ENCODE data around the gene NID2. TPM values are rescaled to one million over a fixed set of nuclear protein-coding genes. Genes with fewer than 3 reads are reported as not detected.

NID2 gene
- total and polyA plus RNA-seq, 10 donors, result 0.33 to 10.8 (median 3.4) TPM

DNA sequence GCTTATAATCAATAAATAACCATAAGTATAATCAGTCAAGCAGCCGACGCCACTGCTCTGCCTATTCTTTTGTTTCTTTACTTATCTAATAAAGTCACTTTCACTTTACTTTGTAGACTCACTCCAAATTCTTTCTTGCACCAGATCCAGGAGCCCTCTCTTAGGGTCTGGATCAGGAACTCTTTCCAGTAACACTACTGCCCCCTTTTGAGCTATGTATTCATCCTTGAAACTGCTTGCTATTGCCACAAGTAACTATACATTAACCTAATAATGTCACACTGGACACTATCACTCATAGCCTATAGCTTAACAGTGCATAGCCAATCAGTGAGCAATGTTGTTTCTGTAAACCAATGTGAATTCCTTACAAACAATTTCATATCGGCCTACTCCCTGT, 2.8 kb upstream of the NID2 start:
- Histone ChIP-seq H3K27me3 (replicated peaks in 1 of 7) (peaks cover 5 to 66% (median 41%) of the 10 kb centered on the region in 7 donors), H3K4me3 (no peak overlapping the region), H3K36me3 (no peaks in the 10 kb centered on the region), H3K27ac (no peak overlapping the region), H3K9me3 (no peaks in the 10 kb centered on the region), H3K4me1 (peaks cover 20 to 34% (median 27%) of the 10 kb centered on the region in 6 donors)
- 58 to 61% (median 59%) methylated on average over 3 of the region's 3 CpGs for WGBS, 5 donors
- no peak for DNase-seq
- no peak for TF ChIP-seq POLR2A (IDR thresholded peaks at IDR 0.05)
- TF ChIP-seq, protein P1, sequence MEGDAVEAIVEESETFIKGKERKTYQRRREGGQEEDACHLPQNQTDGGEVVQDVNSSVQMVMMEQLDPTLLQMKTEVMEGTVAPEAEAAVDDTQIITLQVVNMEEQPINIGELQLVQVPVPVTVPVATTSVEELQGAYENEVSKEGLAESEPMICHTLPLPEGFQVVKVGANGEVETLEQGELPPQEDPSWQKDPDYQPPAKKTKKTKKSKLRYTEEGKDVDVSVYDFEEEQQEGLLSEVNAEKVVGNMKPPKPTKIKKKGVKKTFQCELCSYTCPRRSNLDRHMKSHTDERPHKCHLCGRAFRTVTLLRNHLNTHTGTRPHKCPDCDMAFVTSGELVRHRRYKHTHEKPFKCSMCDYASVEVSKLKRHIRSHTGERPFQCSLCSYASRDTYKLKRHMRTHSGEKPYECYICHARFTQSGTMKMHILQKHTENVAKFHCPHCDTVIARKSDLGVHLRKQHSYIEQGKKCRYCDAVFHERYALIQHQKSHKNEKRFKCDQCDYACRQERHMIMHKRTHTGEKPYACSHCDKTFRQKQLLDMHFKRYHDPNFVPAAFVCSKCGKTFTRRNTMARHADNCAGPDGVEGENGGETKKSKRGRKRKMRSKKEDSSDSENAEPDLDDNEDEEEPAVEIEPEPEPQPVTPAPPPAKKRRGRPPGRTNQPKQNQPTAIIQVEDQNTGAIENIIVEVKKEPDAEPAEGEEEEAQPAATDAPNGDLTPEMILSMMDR (IDR thresholded peaks at IDR 0.05 in 8 of 11, conservative IDR thresholded peaks at IDR 0.05 in 3 of 11), result no peak
- TF ChIP-seq POLR2AphosphoS5 (IDR thresholded peaks at IDR 0.05), result no peak
- intact Hi-C loops (cut with DNase I; ENCODE audit: low total_unique reads), result no loop called here

- H3K27ac ChIP-seq, result no peak overlapping the region
- H3K27me3 ChIP-seq (replicated peaks in 1 of 7), result peaks cover 5 to 66% (median 44%) of the 10 kb centered on the region in 7 donors
- intact Hi-C loops (cut with DNase I; ENCODE audit: low total_unique reads), result no loop called here
- no peaks in the 10 kb centered on the region for H3K9me3 ChIP-seq
- H3K4me3 ChIP-seq, result peak overlapping the region in 4 of 8 donors; percentile 54 to 83 (median 58)
- 55 to 77% (median 63%) methylated on average over 3 of the region's 3 CpGs for WGBS, 5 donors
- no peak for TF ChIP-seq POLR2A (IDR thresholded peaks at IDR 0.05)
- TF ChIP-seq POLR2AphosphoS5 (IDR thresholded peaks at IDR 0.05), result no peak
- TF ChIP-seq, protein P1 (IDR thresholded peaks at IDR 0.05 in 8 of 11, conservative IDR thresholded peaks at IDR 0.05 in 3 of 11), result no peak
- H3K4me1 ChIP-seq, result peaks cover 20 to 34% (median 27%) of the 10 kb centered on the region in 6 donors
- DNase-seq, result no peak
- H3K36me3 ChIP-seq, result no peaks in the 10 kb centered on the region
These were observed 1.2 kb upstream of the NID2 start for GRCh38 chr14:52070051-52070431.

DNA sequence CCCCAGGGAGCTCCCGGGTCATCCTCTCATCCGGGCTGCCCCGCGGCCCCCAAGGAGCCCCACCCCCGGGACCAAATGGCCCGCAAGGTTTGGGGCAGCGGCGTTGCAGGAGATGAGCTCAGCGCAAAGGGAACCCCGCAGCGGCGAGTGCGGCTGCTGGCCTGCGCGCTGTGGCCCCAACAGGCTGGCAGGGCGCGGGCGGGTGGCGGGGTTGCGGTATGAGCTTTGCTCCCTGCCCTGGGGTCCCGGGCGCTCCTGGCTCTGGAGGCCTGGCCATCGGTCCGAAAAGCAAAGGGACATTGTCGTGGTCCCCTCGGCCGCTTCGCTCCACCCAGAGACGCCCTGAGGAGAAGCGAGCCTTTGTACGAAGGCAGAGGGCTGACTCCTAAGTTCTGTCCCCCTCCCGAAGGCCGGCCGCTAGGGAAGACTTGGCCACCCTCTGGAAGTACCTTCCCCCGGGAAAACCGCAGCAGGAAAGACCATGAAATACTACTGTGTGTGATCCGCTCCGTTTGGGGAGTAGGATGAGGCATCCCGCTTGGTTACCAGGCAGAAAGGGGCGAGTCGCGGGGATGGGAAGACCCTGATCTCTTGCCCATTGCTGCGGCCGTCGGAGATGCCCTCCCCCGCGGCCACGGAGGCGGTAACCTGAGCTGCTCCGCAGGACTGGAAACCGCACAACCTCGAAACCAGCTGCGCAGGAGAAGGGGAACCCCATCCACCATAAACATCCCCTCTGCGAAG, 620 bp upstream of the NID2 start:
- no peaks in the 10 kb centered on the region for H3K9me3 ChIP-seq
- 2 to 5% (median 4%) methylated on average over 42 to 54 of the region's 54 CpGs for WGBS, 5 donors
- DNase-seq, result peak; percentile 74
- peak in 2 of 3 donors; percentile 52 for TF ChIP-seq POLR2AphosphoS5 (IDR thresholded peaks at IDR 0.05)
- no peak for TF ChIP-seq POLR2A (IDR thresholded peaks at IDR 0.05)
- TF ChIP-seq, protein P1 (IDR thresholded peaks at IDR 0.05 in 8 of 11, conservative IDR thresholded peaks at IDR 0.05 in 3 of 11), result no peak
- peaks cover 20 to 34% (median 27%) of the 10 kb centered on the region in 6 donors for H3K4me1 ChIP-seq
- H3K27me3 ChIP-seq (replicated peaks in 1 of 7), result peaks cover 5 to 65% (median 44%) of the 10 kb centered on the region in 7 donors
- intact Hi-C loops (cut with DNase I; ENCODE audit: low total_unique reads), result no loop called here
- H3K4me3 ChIP-seq, result peak overlapping the region; percentile 45 to 83 (median 55)
- peak overlapping the region in 7 of 8 donors; percentile 30 to 60 (median 51) for H3K27ac ChIP-seq
- no peaks in the 10 kb centered on the region for H3K36me3 ChIP-seq

GRCh38 chr14:52067873-52068614, 815 bp downstream of the NID2 start:
- Histone ChIP-seq H3K27ac (peak overlapping the region in 3 of 8 donors; percentile 11 to 54 (median 30)), H3K4me1 (peaks cover 20 to 34% (median 27%) of the 10 kb centered on the region in 6 donors), H3K27me3 (replicated peaks in 1 of 7) (peaks cover 5 to 67% (median 44%) of the 10 kb centered on the region in 7 donors), H3K4me3 (peak overlapping the region; percentile 45 to 83 (median 55)), H3K9me3 (no peaks in the 10 kb centered on the region), H3K36me3 (no peaks in the 10 kb centered on the region)
- peak; percentile 76 for DNase-seq
- intact Hi-C loops (cut with DNase I; ENCODE audit: low total_unique reads), result no loop called here
- TF ChIP-seq, protein P1 (IDR thresholded peaks at IDR 0.05 in 8 of 11, conservative IDR thresholded peaks at IDR 0.05 in 3 of 11), result no peak
- TF ChIP-seq POLR2A (IDR thresholded peaks at IDR 0.05) (no peak), POLR2AphosphoS5 (IDR thresholded peaks at IDR 0.05) (peak in 1 of 3 donors; percentile 29)
- WGBS, 5 donors, result 3 to 5% (median 3%) methylated on average over 43 to 49 of the region's 49 CpGs

All from spleen (tissue), 11 donors.